PC-9 (cell line): ENCODE data around the gene MED7. TPM values are rescaled to one million over a fixed set of nuclear protein-coding genes. Genes with fewer than 3 reads are reported as not detected.

ENCODE experiments used
- Bru-seq: library from RNA; stranded (reverse); fragments of 400-500 nt; gene quantifications from one replicate; lab custom pipeline; 2021; lab: Mats Ljungman, UMichigan
- BruChase-seq, 2 experiments: library from RNA; stranded (reverse); fragments of 400-500 nt; gene quantifications; one replicate each; lab custom pipeline; 2021; lab: Mats Ljungman, UMichigan
- BruUV-seq: library from RNA; stranded (reverse); fragments of 400-500 nt; replicated peaks from 2 replicates; lab custom pipeline; 2021; lab: Mats Ljungman, UMichigan
- CTCF ChIA-PET: fragments of 300-600 bp; sonication (Branson Sonifier 250); formaldehyde crosslinking; loops from one replicate; lab custom pipeline; 2022; ENCODE audit warnings: antibody characterized with exemption; lab: Charles Lee
- POLR2A ChIA-PET: fragments of 300-600 bp; sonication (Branson Sonifier 250); formaldehyde crosslinking; loops from one replicate; lab custom pipeline; 2022; ENCODE audit warnings: antibody characterized with exemption; ENCODE audit not compliant: unreplicated experiment; lab: Charles Lee
- DNase-seq, 2 experiments: peaks; one replicate each; pipeline versions ENCODE4 v3.0.0 to v3.0.0-alpha.2; 2015 to 2022; ENCODE audit warnings: mixed read lengths in 1 of 2
- H2AFZ ChIP-seq: fragments of 200-600 bp; sonication (generic); 2 replicates; pipeline ENCODE4 v1.8.1; 2017; ENCODE audit warnings: antibody characterized with exemption
- H3F3A ChIP-seq: fragments of 200-600 bp; sonication (generic); 2 replicates; pipeline ENCODE4 v1.8.1; 2017; ENCODE audit warnings: antibody characterized with exemption, mild to moderate bottlenecking, low read depth; ENCODE audit not compliant: insufficient read depth
- H3K27ac ChIP-seq: fragments of 200-600 bp; sonication (generic); 2 replicates; pipeline ENCODE4 v1.6.1; 2016; ENCODE audit warnings: mixed run types
- H3K27me3 ChIP-seq: fragments of 200-600 bp; sonication (generic); 2 replicates; pipeline ENCODE4 v1.6.1; 2016; ENCODE audit warnings: low read depth, mixed run types; ENCODE audit not compliant: insufficient read depth
- H3K36me3 ChIP-seq: fragments of 200-600 bp; sonication (generic); 2 replicates; pipeline ENCODE4 v1.6.1; 2016; ENCODE audit warnings: low read depth, mixed run types
- H3K4me1 ChIP-seq: fragments of 200-600 bp; sonication (generic); replicated peaks from 2 replicates; pipeline ENCODE4 v1.6.1; 2016; ENCODE audit warnings: mixed run types; ENCODE audit not compliant: insufficient read depth
- H3K4me2 ChIP-seq: fragments of 200-600 bp; sonication (generic); 2 replicates; pipeline ENCODE4 v1.6.1; 2017; ENCODE audit warnings: mixed run types
- H3K4me3 ChIP-seq: fragments of 200-600 bp; sonication (generic); 2 replicates; pipeline ENCODE4 v1.6.1; 2016; ENCODE audit warnings: mixed run types
- H3K79me2 ChIP-seq: fragments of 200-600 bp; sonication (generic); 2 replicates; pipeline ENCODE4 v1.6.1; 2017; ENCODE audit warnings: low read depth, mixed run types
- H3K9me2 ChIP-seq: fragments of 200-600 bp; sonication (generic); 2 replicates; pipeline ENCODE4 v1.8.1; 2017; ENCODE audit warnings: mild to moderate bottlenecking; ENCODE audit not compliant: insufficient read depth
- H3K9me3 ChIP-seq: fragments of 200-600 bp; sonication (generic); 2 replicates; pipeline ENCODE4 v1.8.1; 2016; ENCODE audit warnings: low read depth; ENCODE audit not compliant: insufficient read depth
- H4K20me1 ChIP-seq: fragments of 200-600 bp; sonication (generic); 2 replicates; pipeline ENCODE4 v1.8.1; 2017; ENCODE audit not compliant: insufficient read depth
- CTCF ChIP-seq: fragments of 200-600 bp; sonication (generic); conservative IDR thresholded peaks from 2 replicates; pipeline ENCODE4 v1.6.1; 2017; ENCODE audit warnings: mixed run types, antibody characterized with exemption, mild to moderate bottlenecking, moderate library complexity
- EZH2 ChIP-seq: fragments of 200-600 bp; sonication (generic); IDR thresholded peaks from 2 replicates; pipeline ENCODE4 v1.8.0; 2017; ENCODE audit warnings: antibody characterized with exemption, low read depth
- intact Hi-C: fragments of 100-400 bp; cut with micrococcal nuclease; formaldehyde crosslinking; loops from one replicate; pipeline ENCODE4 v1.10.0; 2022; ENCODE audit not compliant: unreplicated experiment
- long read RNA-seq: library from polyadenylated mRNA; stranded (forward); transcript quantifications from one replicate; pipeline ENCODE4 v2.0.0, GENCODE V29; 2022
- total RNA-seq: library from RNA; stranded (reverse); gene quantifications from 2 replicates; pipeline ENCODE4 v1.2.3, GENCODE V29; 2021

The MED7 gene
- 9.4 and 11.8 TPM in 2 replicates for total RNA-seq
- percentile 77 among the genes with signal in this experiment for Bru-seq, nascent RNA
- percentile 79 among the genes with signal in this experiment for BruChase-seq, experiment 1, labeled RNA remaining after a 2-hour chase
- BruChase-seq, experiment 2, labeled RNA remaining after a 6-hour chase = percentile 57 among the genes with signal in this experiment
- long read RNA-seq, transcript MED7-201 (2 exons, 2,402 nt) = major isoform, 39 of 42 reads
- long read RNA-seq, partial matches to known transcripts = 0 of 42 reads
- long read RNA-seq, other reads (novel, unspliced or antisense) = 2 of 42 reads

- H3K79me2 ChIP-seq = peaks cover 28% of the 10 kb centered on the region
- BruUV-seq = TSS peak; percentile 74
- intact Hi-C loops = loop anchor here (2.0 to 10.0 kb wide), 5 partner anchors 122 to 1992 kb away; partner anchors contain the start of genes CYFIP2, LSM11 and THG1L
These were observed at the start of gene MED7 for GRCh38 chr5:157142317-157143126. Gene MED7, minus strand, starts transcription at chr5:157142865. Its CDS starts 3,434 bp downstream, at chr5:157139431.

GRCh38 chr5:157189223-157189622 is 46.6 kb upstream of the MED7 start:
- POLR2A ChIA-PET = no interaction called here
- H3K4me3 ChIP-seq = no peak overlapping the region
- no peaks in the 10 kb centered on the region for H3K79me2 ChIP-seq
- CTCF ChIA-PET = no interaction called here
- H3K27ac ChIP-seq = no peak overlapping the region
- no peaks in the 10 kb centered on the region for H3K9me2 ChIP-seq
- no peak for TF ChIP-seq EZH2
- no peak for TF ChIP-seq CTCF
- no peak overlapping the region for H2AFZ ChIP-seq
- no TSS peak for BruUV-seq
- intact Hi-C loops = no loop called here
- no peak overlapping the region for H3K4me2 ChIP-seq
- no peak for DNase-seq
- H4K20me1 ChIP-seq = no peaks in the 10 kb centered on the region
- H3K27me3 ChIP-seq = peaks cover 68% of the 10 kb centered on the region
- H3F3A ChIP-seq = no peaks in the 10 kb centered on the region
- H3K36me3 ChIP-seq = no peaks in the 10 kb centered on the region
- H3K9me3 ChIP-seq = no peaks in the 10 kb centered on the region
- no peaks in the 10 kb centered on the region for H3K4me1 ChIP-seq

More at GRCh38 chr5:157142317-157143126, at the start of gene MED7:
- DNase-seq = peak; percentile 93
- ChIA-PET CTCF (interaction anchor here (0.6 to 1.5 kb wide), 2 partner anchors 10 to 883 kb away, joined by 3 to 7 read pairs; no protein-coding TSS in a partner anchor), POLR2A (interaction anchor here (0.5 to 0.9 kb wide), 7 partner anchors 10 to 806 kb away, joined by 3 to 8 read pairs (median 3); no protein-coding TSS in a partner anchor)
- Histone ChIP-seq H3K36me3 (peaks cover 9% of the 10 kb centered on the region), H3K4me2 (peak within 1 kb of the TSS; percentile 89), H4K20me1 (0 out of 2 replicates have a peak, but pooled peaks cover 7% of the 10 kb centered on the region), H2AFZ (peak within 1 kb of the TSS; percentile 94), H3F3A (0 out of 2 replicates have a peak, but pooled peaks cover 4% of the 10 kb centered on the region), H3K27ac (peak within 1 kb of the TSS; percentile 57), H3K9me3 (no peaks in the 10 kb centered on the region), H3K9me2 (no peaks in the 10 kb centered on the region), H3K4me1 (peaks cover 11% of the 10 kb centered on the region), H3K27me3 (peaks cover 5% of the 10 kb centered on the region; the same call in 1 of the 2 replicates), H3K4me3 (peak within 1 kb of the TSS; percentile 69)
- TF ChIP-seq CTCF (no peak), EZH2 (no peak)

- POLR2A ChIA-PET = no interaction called here
- Histone ChIP-seq H3K79me2 (no peaks in the 10 kb centered on the region), H3F3A (no peaks in the 10 kb centered on the region), H3K27ac (no peak overlapping the region), H3K27me3 (peaks cover 66% of the 10 kb centered on the region), H3K9me2 (no peaks in the 10 kb centered on the region), H3K36me3 (no peaks in the 10 kb centered on the region), H2AFZ (no peak overlapping the region), H3K4me3 (no peak overlapping the region), H3K4me1 (no peaks in the 10 kb centered on the region), H3K4me2 (no peak overlapping the region), H3K9me3 (no peaks in the 10 kb centered on the region), H4K20me1 (no peaks in the 10 kb centered on the region)
- TF ChIP-seq CTCF = no peak
- DNase-seq = no peak
- CTCF ChIA-PET = no interaction called here
- intact Hi-C loops = no loop called here
- BruUV-seq = no TSS peak
These were observed 45.6 kb upstream of the MED7 start for GRCh38 chr5:157188270-157188669.
